RKO (cell line): Measurements from ENCODE around the gene PAIP1.
"Not testable (repeated sequence)": the region's sequence is repeated elsewhere in the genome, so short reads cannot be mapped to it uniquely, and the experiment has no call there.

ENCODE experiments used
- DNase-seq: peaks from one replicate; pipeline ENCODE4 v3.0.0-alpha.2; 2016; ENCODE audit warnings: low spot score

Gene PAIP1

DNA sequence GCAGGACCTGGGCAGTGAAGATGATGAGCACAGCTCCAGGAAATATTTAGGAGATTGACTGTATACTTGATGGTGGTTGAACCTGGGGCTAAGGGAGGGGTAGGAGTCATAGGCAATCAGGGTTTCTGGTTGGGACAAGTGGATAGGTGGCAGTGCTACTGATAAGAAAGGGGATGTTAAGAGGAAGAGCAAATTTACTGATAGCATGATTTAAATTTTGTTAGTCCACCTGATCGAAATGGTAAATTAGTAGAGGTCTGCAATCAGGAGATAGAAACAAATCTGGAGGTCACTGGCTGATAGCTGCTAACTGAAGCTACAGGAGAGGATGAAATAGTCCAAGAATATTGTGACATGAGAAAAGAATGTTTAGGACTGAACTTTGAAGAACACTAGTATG lies 36.3 kb downstream of the PAIP1 start:
- no peak for DNase-seq

DNA sequence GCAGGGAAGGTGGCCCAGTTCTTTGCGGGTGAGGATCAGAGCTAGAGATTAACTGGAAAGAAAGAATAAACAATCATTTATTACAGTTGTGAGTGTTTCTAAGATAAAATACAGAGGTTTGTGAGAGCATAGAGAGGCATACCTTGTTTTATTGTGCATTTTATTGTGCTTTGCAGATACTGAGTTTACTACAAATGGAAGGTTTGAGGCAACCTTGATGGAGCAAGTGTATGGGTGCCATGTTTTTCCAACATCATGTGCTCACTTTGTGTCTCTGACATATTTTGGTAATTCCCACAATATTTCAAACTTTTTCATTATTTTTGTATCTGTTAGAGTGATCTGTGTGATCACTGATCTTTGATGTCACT lies 41.2 kb downstream of the PAIP1 start:
- peak; percentile 41 for DNase-seq

DNA sequence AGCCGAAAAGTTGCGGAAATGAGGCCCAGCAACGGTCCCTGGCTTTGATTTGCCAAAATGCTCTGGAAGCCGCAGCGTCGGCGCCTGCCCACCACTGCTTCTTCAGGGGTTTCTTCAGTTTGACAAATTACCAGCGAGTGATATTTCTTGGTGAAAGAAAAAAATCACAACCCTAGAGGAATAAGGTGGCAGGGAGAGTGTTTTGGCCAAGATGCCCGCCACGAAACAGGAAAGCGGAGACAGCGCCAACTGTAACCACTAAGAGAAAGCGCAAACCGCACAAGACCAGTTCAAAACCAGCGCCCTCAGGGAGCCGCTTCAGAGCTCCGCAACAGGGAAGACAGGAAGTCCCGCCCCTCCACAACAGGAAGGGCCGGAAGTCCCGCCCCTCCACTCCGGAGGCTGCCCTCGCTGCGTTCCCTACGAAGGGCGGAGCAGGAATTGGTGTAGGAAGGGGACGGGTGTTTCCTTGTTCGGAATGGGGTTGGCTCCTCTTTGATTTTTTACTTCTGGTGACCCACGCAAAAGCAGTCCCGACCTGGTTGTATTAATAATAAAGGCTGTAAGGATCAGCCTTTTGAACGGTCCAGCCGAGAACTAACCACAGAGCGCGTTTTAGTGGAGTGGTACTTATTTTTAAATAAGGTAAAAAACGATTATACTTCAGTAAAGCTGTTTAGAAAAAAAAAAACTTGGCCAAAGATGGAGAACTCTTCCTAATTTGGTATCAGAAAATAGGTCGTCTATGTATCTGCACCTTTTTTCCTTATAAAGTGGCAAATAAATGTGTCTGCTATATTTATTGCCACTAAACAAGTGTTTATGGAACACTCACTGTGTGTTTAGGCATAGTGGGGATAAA lies 41.8 kb downstream of the PAIP1 start, which contains the start of gene C5orf34:
TSS of gene C5orf34 (minus strand) at position 333 of the 862 bp plus-strand sequence. CDS start 5,809 bp downstream, outside the sequence.
- DNase-seq: peak; percentile 96

DNA sequence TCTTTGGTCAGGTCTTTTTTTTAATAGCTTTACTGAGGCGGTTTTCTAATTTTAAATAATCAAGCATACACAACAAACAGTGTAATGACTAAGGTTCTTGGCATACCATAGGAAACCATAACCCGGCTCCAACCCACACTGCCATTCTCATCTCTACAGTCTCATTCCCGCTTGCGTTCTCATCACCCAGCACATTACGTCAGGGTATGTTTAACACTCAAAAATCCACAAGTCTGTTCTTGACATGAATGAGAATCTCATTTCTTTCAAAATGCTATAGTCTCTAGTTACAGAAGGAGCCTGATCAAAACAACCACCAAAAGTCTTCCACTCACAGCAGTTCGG lies 42.4 kb downstream of the PAIP1 start:
- DNase-seq: peak; percentile 74

DNA sequence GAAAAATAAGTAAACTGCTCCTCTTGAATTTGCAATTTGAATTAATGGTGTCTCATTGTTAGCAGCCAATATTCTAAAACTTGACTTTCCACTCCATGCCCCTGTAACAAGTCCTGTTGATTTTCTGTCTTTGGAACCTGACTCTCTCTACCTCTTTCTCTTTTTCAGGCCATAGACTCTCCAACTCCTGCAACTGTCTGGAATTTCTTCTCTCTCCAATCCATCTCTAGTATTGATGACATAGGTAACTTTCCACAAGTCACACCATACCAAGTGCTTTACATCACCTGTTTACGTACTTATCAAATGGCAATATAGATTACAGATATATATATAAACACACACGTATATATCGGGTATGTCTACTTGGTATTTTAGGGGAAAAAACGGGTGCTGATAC lies 42.9 kb downstream of the PAIP1 start:
- DNase-seq: peak; percentile 20

DNA sequence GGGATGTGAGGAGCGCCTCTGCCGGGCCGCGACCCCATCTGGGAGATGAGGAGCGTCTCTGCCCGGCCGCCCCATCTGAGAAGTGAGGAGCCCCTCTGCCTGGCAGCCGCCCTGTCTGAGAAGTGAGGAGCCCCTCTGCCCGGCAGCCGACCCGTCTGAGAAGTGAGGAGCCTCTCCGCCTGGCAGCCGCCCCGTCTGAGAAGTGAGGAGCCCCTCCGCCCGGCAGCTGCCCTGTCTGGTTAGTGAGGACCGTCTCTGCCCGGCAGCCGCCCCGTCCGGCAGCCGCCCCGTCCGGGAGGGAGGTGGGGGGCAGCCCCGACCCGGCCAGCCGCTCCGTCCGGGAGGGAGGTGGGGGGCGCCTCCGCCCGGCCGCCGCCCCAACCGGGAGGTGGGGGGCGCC lies 45.8 kb downstream of the PAIP1 start:
- not testable (repeated sequence) for DNase-seq

DNA sequence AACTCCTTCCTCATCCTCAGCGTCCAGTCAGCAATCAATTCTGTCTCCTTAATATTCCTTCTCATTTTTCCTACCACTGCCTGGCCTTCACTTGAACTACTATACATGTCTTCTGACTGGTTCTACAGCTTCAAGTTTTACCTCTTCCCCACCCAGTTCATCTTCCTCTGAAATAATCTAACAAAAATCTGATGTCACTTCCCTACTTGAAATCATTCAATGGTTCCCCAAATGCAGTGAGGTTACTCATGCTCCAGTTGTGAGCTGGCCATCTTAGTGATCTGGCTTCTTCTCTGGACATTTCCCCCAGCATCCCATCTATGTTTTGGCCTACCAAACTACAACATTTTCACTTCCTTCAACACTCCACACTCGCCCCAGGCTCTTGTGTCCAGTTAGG lies 58.3 kb downstream of the PAIP1 start:
- no peak for DNase-seq

DNA sequence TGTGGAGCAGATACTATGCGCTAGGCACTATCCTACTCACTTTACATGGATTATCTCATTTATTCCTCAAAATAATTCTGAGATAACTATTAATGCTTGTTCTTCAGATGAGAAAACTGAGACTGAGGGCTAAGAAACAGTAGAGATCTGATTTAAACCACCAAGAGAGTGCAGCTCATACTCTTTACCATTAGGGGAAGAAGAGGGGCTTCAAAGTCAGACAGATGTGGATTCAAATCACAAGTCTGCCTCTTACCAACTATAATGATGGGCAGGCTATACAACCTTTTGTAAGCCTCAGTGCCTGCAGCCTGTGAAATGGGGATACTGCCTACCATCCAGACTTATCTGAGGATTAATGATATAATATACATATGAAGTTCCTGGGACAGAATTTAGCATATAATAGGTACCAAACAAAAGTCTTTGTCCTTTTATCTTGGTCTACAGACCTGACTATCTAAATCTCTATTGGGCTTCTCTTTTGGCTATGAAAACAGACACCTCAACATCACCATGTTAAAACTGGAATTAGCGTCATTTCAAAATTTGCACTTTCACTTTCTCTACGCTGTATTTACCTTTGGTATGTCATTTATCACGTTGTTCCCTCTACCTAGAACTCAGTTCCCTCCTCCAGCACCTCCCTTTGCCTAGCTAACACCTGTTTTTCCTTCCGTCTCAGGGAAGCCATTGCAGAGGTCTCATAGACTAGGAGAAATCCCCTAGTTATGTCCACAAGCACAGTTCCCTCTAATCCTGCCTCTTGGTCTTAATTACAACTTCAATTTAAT lies 59.4 kb downstream of the PAIP1 start:
- DNase-seq: no peak

DNA sequence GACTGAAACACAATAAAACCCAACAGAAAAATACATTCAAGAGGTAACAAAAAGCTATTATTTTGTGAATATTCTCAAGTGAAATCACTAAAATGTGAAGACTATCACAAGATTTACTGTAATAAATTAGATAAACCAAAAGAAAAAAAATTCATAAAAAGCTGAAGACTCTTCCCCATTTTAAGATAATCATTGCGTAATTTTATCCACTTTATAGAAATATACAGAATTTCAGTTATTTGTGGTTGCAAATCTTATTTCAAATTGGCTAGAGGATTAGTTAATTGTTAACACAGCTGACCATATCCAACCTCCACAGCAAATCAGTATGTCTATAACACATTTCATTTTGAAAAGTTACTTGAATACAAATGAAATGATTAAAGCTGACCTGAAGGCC lies 65.6 kb downstream of the PAIP1 start:
- DNase-seq: no peak

DNA sequence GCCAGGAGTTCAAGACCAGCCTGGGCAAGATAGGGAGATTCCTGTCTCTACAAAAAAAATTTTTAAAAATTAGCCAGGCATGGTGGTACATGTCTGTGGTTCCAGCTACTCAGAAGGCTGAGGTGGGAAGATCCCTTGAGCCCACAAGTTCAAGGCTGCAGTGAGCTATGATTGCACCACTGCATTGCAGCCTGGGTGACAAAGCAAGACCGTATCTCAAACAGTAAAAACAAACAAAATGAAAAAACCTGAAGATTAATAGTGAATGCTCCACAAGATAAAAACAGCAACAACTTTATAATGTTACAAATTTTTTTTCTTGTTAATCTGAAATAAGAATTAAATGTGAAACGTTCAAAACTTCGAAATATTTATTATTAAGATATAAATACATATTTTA lies 70.5 kb downstream of the PAIP1 start:
- DNase-seq: no peak

DNA sequence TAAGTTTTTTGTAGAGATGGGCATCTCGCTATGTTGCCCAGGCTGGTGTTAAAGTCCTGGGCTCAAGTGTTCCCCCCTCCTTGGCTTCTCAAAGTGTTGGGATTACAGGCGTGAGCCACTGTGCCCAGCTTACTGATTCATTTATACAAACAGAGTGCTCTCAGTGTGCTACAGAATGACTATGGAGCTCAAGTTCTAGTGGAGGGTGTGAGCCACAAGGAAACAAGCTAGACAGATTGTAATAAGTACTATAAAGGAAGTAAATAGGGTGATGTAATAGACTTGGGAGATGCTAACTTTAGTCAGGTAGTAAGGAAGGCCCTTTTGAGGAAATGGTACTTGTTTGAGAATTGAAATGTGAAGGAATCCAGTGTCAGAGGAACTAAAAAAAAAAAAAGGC lies 71.5 kb downstream of the PAIP1 start:
- DNase-seq: peak; percentile 26

DNA sequence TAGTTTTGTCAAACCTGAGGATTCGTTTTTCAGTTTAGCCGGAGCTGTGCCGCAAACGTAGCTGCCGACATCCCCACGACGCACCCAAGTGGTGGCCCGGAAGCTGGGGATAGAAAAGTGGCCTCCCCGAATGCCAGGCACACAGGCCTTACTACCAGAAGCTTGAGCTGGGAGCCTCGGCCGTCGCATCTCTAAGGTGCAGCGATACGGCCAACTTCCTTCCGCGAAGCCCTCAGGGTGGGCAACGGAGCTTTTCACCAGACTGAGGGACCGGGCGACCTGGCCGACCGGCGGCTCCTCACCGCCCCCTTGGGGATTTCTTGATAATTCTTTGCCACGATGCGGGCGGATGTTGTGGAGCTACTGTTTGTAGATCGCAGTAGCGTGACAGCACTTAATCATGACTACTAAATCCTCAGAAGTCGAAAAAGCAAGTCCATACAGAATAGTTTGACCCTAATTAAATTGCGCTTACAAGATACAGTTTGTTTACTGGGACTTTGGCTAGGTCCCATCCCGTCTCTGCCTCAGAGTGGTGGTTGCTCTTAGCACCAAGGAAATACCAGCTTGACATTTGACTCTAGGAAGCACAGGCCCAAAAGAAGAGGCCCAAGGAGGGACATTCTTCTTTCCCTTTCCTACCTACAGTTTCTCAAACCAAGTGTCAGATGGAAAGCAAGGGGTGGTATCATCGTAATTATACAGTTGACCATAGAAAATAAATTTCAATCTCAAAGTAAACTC lies 72.6 kb downstream of the PAIP1 start:
- DNase-seq: peak; percentile 89

DNA sequence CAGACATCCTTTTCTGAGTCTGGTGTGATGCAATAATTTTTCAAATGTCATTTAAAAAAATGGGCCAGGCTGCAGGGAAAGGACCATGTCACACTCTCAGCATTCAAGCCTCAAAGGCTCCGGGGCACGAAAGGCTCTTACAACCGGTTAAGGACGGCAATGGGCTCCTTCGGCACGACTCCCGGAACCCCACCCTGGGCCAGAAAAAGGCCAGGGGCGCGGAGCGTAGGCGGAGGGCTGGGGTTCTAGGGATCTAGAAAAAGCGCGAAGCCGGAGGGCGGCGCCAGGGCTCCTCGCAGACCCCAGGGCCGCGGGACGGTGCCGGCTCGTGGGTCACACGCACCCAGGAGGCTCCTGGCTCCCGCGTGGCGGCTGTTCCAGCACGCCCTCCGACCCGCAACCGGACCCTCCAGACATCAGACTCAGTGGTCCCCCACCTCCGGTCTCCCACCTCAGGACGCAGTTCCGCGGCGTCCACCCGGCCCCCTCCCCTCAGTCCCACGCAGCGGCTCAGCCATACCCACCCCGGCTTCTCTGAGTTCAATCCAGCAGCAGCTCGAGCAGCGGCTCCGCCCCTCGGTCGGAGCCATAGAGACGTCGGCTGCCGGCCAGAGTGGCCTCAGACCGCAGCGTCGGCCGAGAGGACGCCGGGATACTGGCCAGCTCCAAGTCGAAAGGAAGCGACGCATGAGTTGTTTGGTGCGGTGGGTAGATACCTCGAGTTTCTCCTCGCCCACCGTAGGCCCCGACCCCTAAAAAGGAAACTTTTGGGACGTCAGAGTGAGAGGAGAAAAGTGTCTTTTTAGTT lies 73.4 kb downstream of the PAIP1 start, which contains the start of gene TMEM267:
TSS of gene TMEM267 (minus strand) at position 568 of the 808 bp plus-strand sequence. CDS start 29,896 bp downstream, outside the sequence.
- DNase-seq: peak; percentile 93

DNA sequence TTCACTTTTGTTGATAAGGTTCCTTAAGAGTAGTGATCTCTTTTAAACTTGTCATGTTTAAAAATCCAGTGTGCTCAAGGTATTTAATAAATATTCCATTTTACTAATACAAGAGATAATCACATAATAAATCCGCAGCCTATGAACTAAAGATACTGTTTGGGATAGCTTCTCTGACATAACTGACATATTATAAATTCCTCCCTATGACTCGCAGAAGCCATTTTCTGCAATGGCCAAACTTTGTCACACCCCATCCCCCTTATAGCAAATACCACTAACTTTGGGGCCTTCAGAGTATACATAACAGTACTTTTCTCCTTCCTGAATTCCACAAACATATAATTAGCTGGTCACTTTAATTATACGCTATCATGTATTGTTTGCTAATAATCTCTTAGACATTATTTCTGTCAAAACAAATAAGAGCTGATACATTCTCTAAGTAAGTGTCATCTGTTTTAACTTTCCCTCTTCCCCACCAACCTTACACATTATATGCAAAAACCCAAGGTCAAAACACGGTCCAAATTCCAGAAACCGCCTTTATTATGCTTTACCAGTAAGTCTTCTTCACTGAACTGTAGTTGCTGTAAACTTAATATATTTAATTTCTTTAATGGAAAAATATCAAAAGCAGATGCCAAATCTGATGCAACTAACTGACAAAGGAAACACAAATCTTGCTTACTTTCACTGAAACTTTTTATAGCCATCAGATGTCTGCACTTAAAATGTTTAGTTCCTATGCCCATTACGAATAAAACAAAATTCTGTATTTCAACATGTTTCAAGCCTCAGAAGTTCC lies 74.2 kb downstream of the PAIP1 start:
- DNase-seq: peak; percentile 61
